HG03175 (cell line): ENCODE data around the gene VAT1.
"Not testable (repeated sequence)": the region's sequence is repeated elsewhere in the genome, so short reads cannot be mapped to it uniquely, and the experiment has no call there.

Experiments used
- ATAC-seq: cut with Tn5 transposase; IDR thresholded peaks from one replicate; pipeline ENCODE4 v1.9.1; 2021; ENCODE audit warnings: mild to moderate bottlenecking, moderate library complexity; ENCODE audit not compliant: unreplicated experiment

VAT1 gene

DNA sequence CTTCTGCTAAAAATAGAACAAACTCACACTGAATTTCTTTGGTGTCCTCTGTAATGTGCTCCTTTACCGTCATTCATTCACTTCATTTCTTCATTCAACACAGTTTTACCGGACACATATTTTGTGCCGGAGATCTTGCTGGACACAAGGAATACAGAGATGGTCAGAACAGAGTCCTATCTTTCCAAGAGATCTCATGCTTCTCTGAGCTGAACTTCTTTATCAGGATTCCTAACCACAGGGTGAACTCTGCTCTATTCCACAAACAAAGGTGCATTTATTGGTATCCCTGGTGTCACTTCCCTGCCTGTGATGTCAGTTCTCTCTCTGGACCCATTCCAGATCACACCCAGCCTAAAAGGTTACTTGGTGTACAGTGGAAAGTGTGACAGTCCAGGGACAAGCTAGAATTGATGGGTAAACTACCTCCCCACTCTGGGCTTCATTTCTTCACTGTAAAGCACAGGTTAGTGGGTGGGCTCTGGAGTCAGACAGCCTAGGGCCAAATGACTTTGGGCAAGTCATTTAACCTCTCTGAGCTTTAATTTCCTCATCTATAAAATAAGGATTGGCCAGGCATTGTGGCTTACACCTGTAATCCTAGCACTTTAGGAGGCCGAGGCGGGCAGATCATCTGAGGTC is 11.4 kb downstream of the VAT1 start:
- no peak for ATAC-seq

- peak; percentile 83 for ATAC-seq
Observed at GRCh38 chr17:43006639-43007551, 15.3 kb downstream of the VAT1 start, which contains the start of gene IFI35. Gene IFI35, plus strand, starts transcription at chr17:43006784. Its CDS starts 164 bp downstream, at chr17:43006948.

DNA sequence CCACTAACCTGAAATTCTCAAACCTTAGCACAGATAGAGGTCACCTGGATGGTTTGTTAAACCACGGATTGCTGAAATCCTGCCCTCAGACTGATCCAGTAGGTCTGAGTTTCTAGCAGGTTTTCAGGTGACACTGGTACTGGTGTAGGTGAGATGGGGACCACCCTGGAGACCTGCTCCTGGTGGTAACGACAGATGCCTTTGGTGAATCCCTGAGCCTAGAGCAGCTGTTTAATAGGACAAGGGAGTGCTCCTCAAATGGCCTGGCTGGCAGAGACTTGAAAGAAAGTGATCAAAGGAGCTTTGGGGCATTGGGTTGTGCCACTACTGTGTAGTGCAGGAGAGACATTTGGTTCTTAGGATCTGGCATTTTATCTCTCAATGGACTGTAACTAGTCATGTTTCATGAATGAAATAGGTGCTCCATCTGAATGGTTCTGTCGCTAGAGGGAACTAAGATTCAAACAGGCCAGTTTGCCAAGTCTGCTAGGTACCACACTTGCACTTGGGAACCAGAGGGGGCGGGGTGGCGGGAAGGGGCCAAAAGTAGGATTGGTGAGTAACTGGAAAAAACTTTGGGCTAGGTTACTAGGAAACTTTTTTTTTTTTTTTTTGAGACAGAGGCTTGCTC is 18.5 kb downstream of the VAT1 start:
- ATAC-seq = no peak

DNA sequence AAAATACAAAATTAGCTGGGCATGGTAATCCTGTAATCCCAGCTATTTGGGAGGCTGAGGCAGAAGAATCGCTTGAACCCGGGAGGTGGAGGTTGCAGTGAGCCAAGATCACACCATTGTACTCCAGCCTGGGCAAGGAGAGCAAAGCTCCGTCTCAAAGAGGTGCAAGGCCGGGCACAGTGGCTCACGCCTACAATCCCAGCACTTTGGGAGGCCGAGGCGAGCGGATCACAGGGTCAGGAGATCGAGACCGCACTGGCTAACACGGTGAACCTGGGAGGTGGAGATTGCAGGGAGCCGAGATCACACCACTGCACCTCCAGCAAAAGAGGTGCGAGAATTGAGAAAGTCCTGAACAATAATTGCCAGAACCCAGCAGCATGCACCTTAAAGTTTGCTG is 21.3 kb downstream of the VAT1 start:
- not testable (repeated sequence) for ATAC-seq

- no peak for ATAC-seq
Observed at GRCh38 chr17:42999003-42999525, 23.1 kb downstream of the VAT1 start.

- ATAC-seq = peak; percentile 94
Observed at GRCh38 chr17:42997984-42998938, 23.9 kb downstream of the VAT1 start, which contains the start of gene RPL27. Gene RPL27, plus strand, starts transcription at chr17:42998419. Its CDS starts 332 bp downstream, at chr17:42998751.

GRCh38 chr17:42997390-42997983 is 24.7 kb downstream of the VAT1 start:
- no peak for ATAC-seq

DNA sequence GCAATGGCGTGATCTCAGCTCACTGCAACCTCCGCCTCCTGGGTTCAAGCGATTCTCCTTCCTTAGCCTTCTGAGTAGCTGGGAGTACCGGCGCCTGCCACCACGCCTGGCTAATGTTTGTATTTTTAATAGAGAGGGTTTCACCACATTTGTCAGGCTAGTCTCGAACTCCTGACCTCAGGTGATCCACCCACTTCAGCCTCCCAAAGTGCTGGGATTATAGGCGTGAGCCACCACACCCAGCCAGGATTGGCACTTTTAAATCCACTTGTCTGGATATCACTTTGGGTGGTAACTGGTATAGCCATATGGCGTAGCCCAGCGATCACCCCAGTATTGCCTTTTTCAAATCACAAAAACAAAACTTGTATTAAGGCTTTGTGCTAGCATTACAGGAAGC is 28.3 kb downstream of the VAT1 start:
- not testable (repeated sequence) for ATAC-seq

DNA sequence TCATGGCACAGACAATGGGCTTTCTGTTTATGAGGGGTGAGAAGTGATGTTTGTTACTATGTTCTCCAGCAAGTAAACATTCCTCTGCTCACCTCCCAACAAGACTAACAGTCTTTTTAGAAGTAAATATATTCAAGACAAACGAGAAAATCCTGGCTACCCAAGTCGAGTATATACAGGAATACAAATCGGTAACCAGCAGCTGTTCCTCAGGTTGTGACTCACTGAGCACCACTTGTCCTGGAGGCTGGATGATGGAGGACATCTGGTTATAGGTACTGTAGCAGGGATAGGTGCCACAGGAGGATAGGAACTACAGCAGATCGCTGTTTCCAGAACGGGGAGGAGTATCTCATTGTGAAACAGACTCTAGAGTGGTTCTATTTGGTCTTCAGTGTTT is 29.3 kb downstream of the VAT1 start:
- no peak for ATAC-seq

GRCh38 chr17:42991471-42991870 is 30.7 kb downstream of the VAT1 start:
- no peak for ATAC-seq

- no peak for ATAC-seq
Observed at GRCh38 chr17:42989726-42990652, 32.2 kb downstream of the VAT1 start.

GRCh38 chr17:42989141-42989540 is 33.0 kb downstream of the VAT1 start:
- no peak for ATAC-seq

DNA sequence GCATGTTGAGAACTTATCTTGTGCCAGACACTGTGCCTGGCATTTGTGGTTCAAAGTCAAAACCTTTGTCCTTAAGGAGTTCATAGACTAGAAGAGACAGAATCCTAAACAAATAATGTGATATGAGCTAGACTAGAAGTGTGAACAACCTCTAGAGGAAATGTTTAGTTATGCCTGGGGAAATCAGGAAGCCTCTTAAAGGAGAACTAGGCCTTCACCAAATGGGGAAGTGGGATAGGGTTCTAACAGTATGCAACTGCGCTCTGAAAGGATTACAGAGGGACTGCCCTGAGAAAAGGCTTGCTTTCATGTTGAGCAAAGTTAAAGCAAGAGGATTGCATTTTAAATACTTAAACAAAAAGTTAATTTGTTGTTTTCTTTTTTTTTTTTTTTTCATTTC is 37.0 kb downstream of the VAT1 start:
- ATAC-seq = peak; percentile 41

GRCh38 chr17:42982266-42982665 is 39.9 kb downstream of the VAT1 start:
- ATAC-seq = no peak

- ATAC-seq = peak; percentile 56
Observed at GRCh38 chr17:42980766-42981397, 41.3 kb downstream of the VAT1 start.

DNA sequence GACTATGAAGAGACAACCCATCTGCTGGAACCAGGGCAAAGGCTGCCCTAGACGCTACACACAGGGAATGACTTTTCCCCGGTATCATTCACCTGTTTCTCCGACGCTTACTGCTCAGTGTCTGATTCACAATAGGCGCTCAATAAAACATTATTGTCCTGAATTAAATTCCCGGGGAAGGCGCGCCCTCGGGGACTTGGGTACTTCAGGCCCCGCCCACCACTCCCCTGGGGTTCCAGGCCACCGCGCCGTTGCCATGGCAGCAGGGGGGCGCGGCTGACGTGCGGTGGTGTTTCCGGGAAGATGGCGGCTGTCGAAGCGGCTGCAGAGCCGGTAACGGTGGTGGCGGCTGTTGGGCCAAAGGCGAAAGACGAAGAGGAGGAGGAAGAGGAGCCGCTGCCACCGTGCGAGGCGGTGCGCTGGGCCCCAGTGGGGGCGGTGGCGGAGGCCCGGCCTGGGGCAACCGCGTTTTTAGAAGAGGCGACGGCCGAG is 41.9 kb downstream of the VAT1 start, which contains the start of gene RUNDC1:
TSS of gene RUNDC1 (plus strand) at position 292 of the 492 bp plus-strand sequence. CDS start at position 304, 12 bp downstream.
- ATAC-seq = peak; percentile 71

GRCh38 chr17:42979511-42980273 is 42.5 kb downstream of the VAT1 start, which contains the start of gene PTGES3L:
Gene PTGES3L, minus strand, starts transcription at chr17:42980080. Its CDS starts 27 bp downstream, at chr17:42980053.
- ATAC-seq = no peak
